ENCODE results near the gene CES4A. TPM values are rescaled to one million over a fixed set of nuclear protein-coding genes. Genes with fewer than 3 reads are reported as not detected.

CES4A gene
- total RNA-seq, 1 experiment from 2014 or later: 0.15 TPM

- no TSS peak for BruUV-seq (replicated peaks)
- H3K9me3 ChIP-seq (ENCODE audit: low read depth, low read length, poor library complexity, severe bottlenecking): no peaks in the 10 kb centered on the region
- ChIA-PET POLR2A (ENCODE audit: low non-redundant PET) (no interaction called here), CTCF (no interaction called here)
- H3K27me3 ChIP-seq (replicated peaks; ENCODE audit: insufficient read depth, low read depth, low read length, poor library complexity): no peaks in the 10 kb centered on the region
- H3K4me1 ChIP-seq (ENCODE audit: insufficient read depth, low read length, poor library complexity, severe bottlenecking): peaks cover 14% of the 10 kb centered on the region
- TF ChIP-seq CTCF (conservative IDR thresholded peaks at IDR 0.05; ENCODE audit: low read depth, low read length) (no peak), EZH2 (IDR thresholded peaks at IDR 0.05; ENCODE audit: borderline replicate concordance, low read depth, low read length, poor library complexity, severe bottlenecking) (no peak)
- no peak overlapping the region for H3K4me3 ChIP-seq (ENCODE audit: low read depth, low read length, poor library complexity, severe bottlenecking)
- peak; percentile 67 for DNase-seq (ENCODE audit: low spot score)
- intact Hi-C loops (cut with micrococcal nuclease; ENCODE audit: unreplicated experiment): no loop called here
- H3K36me3 ChIP-seq (ENCODE audit: insufficient read depth, low read length, poor library complexity, severe bottlenecking): no peaks in the 10 kb centered on the region
- peak overlapping the region; percentile 72 for H3K27ac ChIP-seq (ENCODE audit: low read depth, low read length, poor library complexity, severe bottlenecking)
Observed at GRCh38 chr16:67024384-67025209, 36.2 kb downstream of the CES4A start.

- H3K4me1 ChIP-seq (ENCODE audit: insufficient read depth, low read length, poor library complexity, severe bottlenecking): peaks cover 14% of the 10 kb centered on the region
- BruUV-seq (replicated peaks): no TSS peak
- H3K9me3 ChIP-seq (ENCODE audit: low read depth, low read length, poor library complexity, severe bottlenecking): no peaks in the 10 kb centered on the region
- H3K36me3 ChIP-seq (ENCODE audit: insufficient read depth, low read length, poor library complexity, severe bottlenecking): no peaks in the 10 kb centered on the region
- CTCF ChIA-PET: no interaction called here
- POLR2A ChIA-PET (ENCODE audit: low non-redundant PET): no interaction called here
- H3K27me3 ChIP-seq (replicated peaks; ENCODE audit: insufficient read depth, low read depth, low read length, poor library complexity): no peaks in the 10 kb centered on the region
- peak overlapping the region; percentile 72 for H3K27ac ChIP-seq (ENCODE audit: low read depth, low read length, poor library complexity, severe bottlenecking)
- no peak overlapping the region for H3K4me3 ChIP-seq (ENCODE audit: low read depth, low read length, poor library complexity, severe bottlenecking)
- intact Hi-C loops (cut with micrococcal nuclease; ENCODE audit: unreplicated experiment): no loop called here
- no peak for DNase-seq (ENCODE audit: low spot score)
- TF ChIP-seq EZH2 (IDR thresholded peaks at IDR 0.05; ENCODE audit: borderline replicate concordance, low read depth, low read length, poor library complexity, severe bottlenecking): no peak
- no peak for TF ChIP-seq CTCF (conservative IDR thresholded peaks at IDR 0.05; ENCODE audit: low read depth, low read length)
Observed at GRCh38 chr16:67025210-67025550, 36.8 kb downstream of the CES4A start.

GRCh38 chr16:67026570-67026969 is 38.2 kb downstream of the CES4A start:
- POLR2A ChIA-PET (ENCODE audit: low non-redundant PET): interaction anchor here (0.5 kb wide), 1 partner anchor 172 kb away, joined by 3 read pairs; the partner anchor contains the start of gene ELMO3
- no peaks in the 10 kb centered on the region for H3K9me3 ChIP-seq (ENCODE audit: low read depth, low read length, poor library complexity, severe bottlenecking)
- BruUV-seq (replicated peaks): no TSS peak

More at GRCh38 chr16:67026570-67026969, 38.2 kb downstream of the CES4A start:
- Histone ChIP-seq H3K27ac (ENCODE audit: low read depth, low read length, poor library complexity, severe bottlenecking) (no peak overlapping the region), H3K36me3 (ENCODE audit: insufficient read depth, low read length, poor library complexity, severe bottlenecking) (peaks cover under 1% of the 10 kb centered on the region), H3K4me3 (ENCODE audit: low read depth, low read length, poor library complexity, severe bottlenecking) (no peak overlapping the region), H3K27me3 (replicated peaks; ENCODE audit: insufficient read depth, low read depth, low read length, poor library complexity) (no peaks in the 10 kb centered on the region), H3K4me1 (ENCODE audit: insufficient read depth, low read length, poor library complexity, severe bottlenecking) (peaks cover 24% of the 10 kb centered on the region)
- CTCF ChIA-PET: interaction anchor here (0.5 to 0.6 kb wide), 2 partner anchors 13 to 27 kb away, joined by 3 to 11 read pairs; no protein-coding TSS in a partner anchor
- TF ChIP-seq EZH2 (IDR thresholded peaks at IDR 0.05; ENCODE audit: borderline replicate concordance, low read depth, low read length, poor library complexity, severe bottlenecking): no peak
- TF ChIP-seq CTCF (conservative IDR thresholded peaks at IDR 0.05; ENCODE audit: low read depth, low read length): no peak
- intact Hi-C loops (cut with micrococcal nuclease; ENCODE audit: unreplicated experiment): no loop called here
- DNase-seq (ENCODE audit: low spot score): no peak
